HL-60 (cell line): ENCODE results near the gene TMEM63C.

Experiments used
- DNase-seq, 2 experiments: peaks; one replicate each; pipeline ENCODE4 v3.0.0-alpha.2; 2010 to 2020; ENCODE audit warnings: low read depth in 1 of 2, low spot score in 1 of 2
- H3K27ac ChIP-seq: fragments of 250-450 bp; sonication (Bioruptor Pico); replicated peaks from 2 replicates; pipeline ENCODE4 v1.5.1; 2020; ENCODE audit warnings: mild to moderate bottlenecking, moderate library complexity
- H3K27me3 ChIP-seq: fragments of 250-450 bp; sonication (Bioruptor Pico); 2 replicates; pipeline ENCODE4 v1.5.1; 2021; ENCODE audit warnings: mild to moderate bottlenecking, moderate library complexity; ENCODE audit not compliant: insufficient read depth, poor library complexity, severe bottlenecking
- H3K4me3 ChIP-seq: replicated peaks from 2 replicates; pipeline ENCODE4 v1.5.1; 2011; ENCODE audit warnings: mild to moderate bottlenecking, control low read depth, low read length; ENCODE audit not compliant: insufficient read depth
- CTCF ChIP-seq: IDR thresholded peaks from one replicate; pipeline ENCODE4 v1.5.1; 2011; ENCODE audit warnings: low read length, control low read depth, inconsistent platforms; ENCODE audit not compliant: insufficient read depth
- GABPA ChIP-seq: IDR thresholded peaks from 2 replicates; pipeline ENCODE4 v1.6.1; 2012; ENCODE audit warnings: low read depth
- POLR2AphosphoS5 ChIP-seq: IDR thresholded peaks from 2 replicates; pipeline ENCODE4 v1.6.1; 2012; ENCODE audit warnings: low read depth
- REST ChIP-seq: IDR thresholded peaks from 2 replicates; pipeline ENCODE4 v1.6.1; 2012; ENCODE audit warnings: low read depth; ENCODE audit not compliant: insufficient replicate concordance
- SPI1 ChIP-seq: IDR thresholded peaks from 2 replicates; pipeline ENCODE4 v1.6.1; 2012; ENCODE audit warnings: low read depth, mild to moderate bottlenecking, borderline replicate concordance

Gene TMEM63C

GRCh38 chr14:77197988-77198387 is 16.4 kb downstream of the TMEM63C start:
- no peak for TF ChIP-seq POLR2AphosphoS5
- no peak for TF ChIP-seq GABPA
- TF ChIP-seq SPI1 = no peak
- TF ChIP-seq REST = no peak
- TF ChIP-seq CTCF = no peak
- H3K27ac ChIP-seq = no peak overlapping the region
- no peak overlapping the region for H3K4me3 ChIP-seq
- no peak for DNase-seq
- H3K27me3 ChIP-seq = no peaks in the 10 kb centered on the region

GRCh38 chr14:77198561-77198960 is 17.0 kb downstream of the TMEM63C start:
- H3K4me3 ChIP-seq = no peak overlapping the region
- TF ChIP-seq CTCF (no peak), GABPA (no peak), REST (no peak), POLR2AphosphoS5 (no peak), SPI1 (no peak)
- H3K27ac ChIP-seq = no peak overlapping the region
- DNase-seq = no peak
- H3K27me3 ChIP-seq = no peaks in the 10 kb centered on the region

- no peak for DNase-seq
- TF ChIP-seq CTCF (no peak), GABPA (no peak), POLR2AphosphoS5 (no peak), REST (no peak), SPI1 (no peak)
- no peaks in the 10 kb centered on the region for H3K27me3 ChIP-seq
- H3K27ac ChIP-seq = no peak overlapping the region
- no peak overlapping the region for H3K4me3 ChIP-seq
Observed at GRCh38 chr14:77199590-77199989, 18.0 kb downstream of the TMEM63C start.
